ENCODE measurements around the gene NOL3. TPM values are rescaled to one million over a fixed set of nuclear protein-coding genes. Genes with fewer than 3 reads are reported as not detected.

NOL3 gene
- total and polyA plus RNA-seq, 2 of the 13 experiments (the other 11 are each of a cell fraction or from before 2014, with no cell fraction given) = 5.7 to 20.5 TPM

GRCh38 chr16:67184995-67185650, 14.8 kb downstream of the NOL3 start (continued):
- TF ChIP-seq RCOR2 (CRISPR knock-in tag; IDR thresholded peaks at IDR 0.05) = peak; percentile 79; the same call in 1 of the 2 replicates

DNA sequence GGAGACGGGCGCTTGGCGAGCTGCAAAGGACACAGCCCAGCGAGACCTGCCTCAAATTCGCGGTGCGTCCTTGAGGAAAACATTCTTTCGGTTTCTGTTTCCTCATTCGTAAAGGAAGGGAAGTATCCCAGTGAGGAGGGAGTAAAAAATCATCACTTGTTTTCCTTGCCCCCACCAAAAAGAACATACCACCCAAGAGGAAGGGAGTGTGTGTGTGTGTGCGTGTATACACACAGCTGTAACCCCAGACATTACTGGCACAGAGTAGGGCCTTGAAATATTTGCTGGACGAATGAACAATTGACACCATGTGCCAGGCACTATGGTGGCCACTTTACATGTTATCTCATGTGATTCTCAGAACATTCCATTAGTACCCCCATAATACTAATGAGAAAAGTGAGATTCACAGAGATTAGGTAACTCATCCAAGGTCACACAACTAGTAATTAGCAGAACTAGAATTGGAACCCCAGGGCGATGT, 15.4 kb downstream of the NOL3 start:
- Histone ChIP-seq H3K36me3 (replicated peaks in 1 of 2; ENCODE audit: control insufficient read depth in 1 of 2, insufficient read depth in 2 of 2, low read length in 2 of 2) (no peaks in the 10 kb centered on the region), H3K4me3 (replicated peaks in 1 of 3; ENCODE audit: insufficient read depth in 1 of 3, low read depth in 2 of 3, low read length in 3 of 3) (peak overlapping the region in 2 of 3 experiments; percentile 9 to 82; a peak in 2 of 6 replicates), H4K20me1 (ENCODE audit: insufficient read depth, low read length) (no peaks in the 10 kb centered on the region), H3K27ac (ENCODE audit: extremely low read length, insufficient read depth, low read length) (no peak overlapping the region), H3K4me1 (ENCODE audit: insufficient read depth, low read length) (peaks cover 52% of the 10 kb centered on the region), H3K79me2 (ENCODE audit: insufficient read depth, low read length) (no peaks in the 10 kb centered on the region), H2AFZ (ENCODE audit: low read length) (no peak overlapping the region), H3K4me2 (ENCODE audit: low read depth, low read length) (peak overlapping the region; percentile 96), H3K9me3 (ENCODE audit: low read length) (no peaks in the 10 kb centered on the region), H3K9ac (ENCODE audit: insufficient read depth, low read depth, low read length) (no peak overlapping the region), H3K27me3 (ENCODE audit: control insufficient read depth in 1 of 2, insufficient read depth in 2 of 2, low read length in 2 of 2) (peaks cover 7 to 10% of the 10 kb centered on the region in 2 experiments; a peak in 2 of 5 replicates)
- intact Hi-C loops (cut with micrococcal nuclease; ENCODE audit: unreplicated experiment) (loop anchor here (1.0 to 5.0 kb wide), 3 partner anchors 42 to 208 kb away; partner anchors contain the start of gene TMEM208), in situ Hi-C loops (cut with HindIII; ENCODE audit: extremely low pct_ligation_motif_present, low pct_unique_long_range_greater_than_20kb) (loop anchor here (5.0 kb wide), 1 partner anchor 208 kb away; no protein-coding TSS in a partner anchor)
- ChIA-PET CTCF (ENCODE audit: low intra/inter-chr PET ratio, low total read pairs) (interaction anchor here (0.9 to 2.7 kb wide), 7 partner anchors 11 to 290 kb away, joined by 3 to 28 read pairs (median 5); no protein-coding TSS in a partner anchor), POLR2A (interaction anchor here (1.1 to 2.8 kb wide), 7 partner anchors 12 to 167 kb away, joined by 4 to 18 read pairs (median 6); partner anchors contain the start of genes FHOD1, NOL3 and TMEM208)
- BruUV-seq (replicated peaks) = no TSS peak
- FAIRE-seq = no peak
- ATAC-seq = no peak
- DNase-seq (ENCODE audit: low spot score) = no peak
- 2% methylated on average over 12 of the region's 12 CpGs for WGBS (ENCODE audit: low lambda C conversion rate)
- TF ChIP-seq THAP9 (CRISPR knock-in tag; IDR thresholded peaks at IDR 0.05; ENCODE audit: borderline replicate concordance) (0 out of 2 replicates have a peak, but pooled peaks have one; percentile 1), DNMT3B (CRISPR knock-in tag; conservative IDR thresholded peaks at IDR 0.05) (0 out of 2 replicates have a peak, but pooled peaks have one; percentile 63), ZIK1 (CRISPR knock-in tag; IDR thresholded peaks at IDR 0.05; ENCODE audit: borderline replicate concordance, low read depth) (no peak), ZNF776 (CRISPR knock-in tag; IDR thresholded peaks at IDR 0.05) (peak; percentile 4; the same call in 1 of the 2 replicates), ZNF567 (CRISPR knock-in tag; IDR thresholded peaks at IDR 0.05; ENCODE audit: borderline replicate concordance) (no peak), MAFF (IDR thresholded peaks at IDR 0.05; ENCODE audit: low read depth, low read length) (no peak), ZNF34 (CRISPR knock-in tag; IDR thresholded peaks at IDR 0.05; ENCODE audit: borderline replicate concordance) (no peak), HMGA1 (CRISPR knock-in tag; conservative IDR thresholded peaks at IDR 0.05) (no peak), NFRKB (IDR thresholded peaks at IDR 0.05) (no peak), ZNF720 (CRISPR knock-in tag; IDR thresholded peaks at IDR 0.05) (no peak), HIC2 (CRISPR knock-in tag; IDR thresholded peaks at IDR 0.05; ENCODE audit: low read depth) (no peak), ZNF414 (CRISPR knock-in tag; IDR thresholded peaks at IDR 0.05) (0 out of 2 replicates have a peak, but pooled peaks have one; percentile 11), ZNF256 (CRISPR knock-in tag; conservative IDR thresholded peaks at IDR 0.05) (no peak)
- TF ChIP-seq, protein P1, sequence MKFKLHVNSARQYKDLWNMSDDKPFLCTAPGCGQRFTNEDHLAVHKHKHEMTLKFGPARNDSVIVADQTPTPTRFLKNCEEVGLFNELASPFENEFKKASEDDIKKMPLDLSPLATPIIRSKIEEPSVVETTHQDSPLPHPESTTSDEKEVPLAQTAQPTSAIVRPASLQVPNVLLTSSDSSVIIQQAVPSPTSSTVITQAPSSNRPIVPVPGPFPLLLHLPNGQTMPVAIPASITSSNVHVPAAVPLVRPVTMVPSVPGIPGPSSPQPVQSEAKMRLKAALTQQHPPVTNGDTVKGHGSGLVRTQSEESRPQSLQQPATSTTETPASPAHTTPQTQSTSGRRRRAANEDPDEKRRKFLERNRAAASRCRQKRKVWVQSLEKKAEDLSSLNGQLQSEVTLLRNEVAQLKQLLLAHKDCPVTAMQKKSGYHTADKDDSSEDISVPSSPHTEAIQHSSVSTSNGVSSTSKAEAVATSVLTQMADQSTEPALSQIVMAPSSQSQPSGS (CRISPR knock-in tag; IDR thresholded peaks at IDR 0.05) = no peak
